Fibroblast of skin of left quadriceps (primary cell): ENCODE results near the gene IKBKE.
A peak's percentile ranks its signal among the peaks of the same experiment; 100 is the strongest.

Experiments used
- DNase-seq, 2 experiments: peaks; one replicate each; pipeline ENCODE4 v3.0.0-alpha.2; 2013; ENCODE audit warnings: low read depth in 2 of 2

The IKBKE gene

DNA sequence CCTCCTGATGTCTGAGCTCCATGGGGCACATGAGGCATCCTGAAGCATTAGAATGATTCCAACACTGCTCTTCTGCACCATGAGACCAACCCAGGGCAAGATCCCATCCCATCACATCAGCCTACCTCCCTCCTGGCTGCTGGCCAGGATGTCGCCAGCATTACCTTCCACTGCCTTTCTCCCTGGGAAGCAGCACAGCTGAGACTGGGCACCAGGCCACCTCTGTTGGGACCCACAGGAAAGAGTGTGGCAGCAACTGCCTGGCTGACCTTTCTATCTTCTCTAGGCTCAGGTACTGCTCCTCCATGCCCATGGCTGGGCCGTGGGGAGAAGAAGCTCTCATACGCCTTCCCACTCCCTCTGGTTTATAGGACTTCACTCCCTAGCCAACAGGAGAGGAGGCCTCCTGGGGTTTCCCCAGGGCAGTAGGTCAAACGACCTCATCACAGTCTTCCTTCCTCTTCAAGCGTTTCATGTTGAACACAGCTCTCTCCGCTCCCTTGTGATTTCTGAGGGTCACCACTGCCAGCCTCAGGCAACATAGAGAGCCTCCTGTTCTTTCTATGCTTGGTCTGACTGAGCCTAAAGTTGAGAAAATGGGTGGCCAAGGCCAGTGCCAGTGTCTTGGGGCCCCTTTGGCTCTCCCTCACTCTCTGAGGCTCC, 26.0 kb downstream of the IKBKE start:
- no peak for DNase-seq

DNA sequence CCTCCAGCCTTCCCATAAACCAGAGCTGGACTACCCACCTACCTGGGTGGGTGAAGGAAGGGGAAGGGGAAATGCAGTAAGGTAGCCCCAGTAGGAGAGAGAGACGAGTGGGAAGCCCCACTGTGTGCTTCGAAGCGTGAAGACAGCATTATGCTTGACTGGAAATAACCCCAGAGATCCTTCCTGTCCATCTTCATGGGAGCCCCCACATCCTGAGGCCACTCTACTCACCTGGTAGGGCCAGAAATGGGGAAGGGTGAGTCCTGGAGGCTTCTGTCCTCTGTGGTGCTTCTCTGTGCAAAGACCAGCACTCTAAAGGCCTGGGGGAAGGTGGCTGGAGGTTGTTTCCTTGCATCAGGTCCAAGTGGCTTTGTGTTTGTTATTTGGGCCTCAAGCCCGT, 27.1 kb downstream of the IKBKE start:
- no peak for DNase-seq

DNA sequence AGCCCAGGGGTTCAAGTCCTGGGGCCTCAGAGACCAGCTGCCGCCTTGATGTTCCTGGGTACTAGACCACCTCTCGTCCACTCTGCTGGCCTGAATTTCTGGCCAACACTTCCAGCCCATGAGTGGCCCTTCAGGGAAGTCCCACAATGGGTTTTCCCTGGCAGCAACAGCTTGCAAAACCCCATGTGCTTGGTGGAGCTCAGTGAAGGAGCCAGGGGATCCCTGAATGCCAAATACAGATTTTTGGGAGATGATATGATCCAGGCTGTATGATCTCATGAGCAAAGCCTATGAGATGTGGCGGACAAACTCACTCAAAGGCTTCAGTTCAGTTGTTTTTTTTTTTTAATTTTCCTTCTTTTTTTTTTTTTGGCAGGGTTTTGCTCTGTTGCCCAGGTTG, 27.5 kb downstream of the IKBKE start:
- no peak for DNase-seq

DNA sequence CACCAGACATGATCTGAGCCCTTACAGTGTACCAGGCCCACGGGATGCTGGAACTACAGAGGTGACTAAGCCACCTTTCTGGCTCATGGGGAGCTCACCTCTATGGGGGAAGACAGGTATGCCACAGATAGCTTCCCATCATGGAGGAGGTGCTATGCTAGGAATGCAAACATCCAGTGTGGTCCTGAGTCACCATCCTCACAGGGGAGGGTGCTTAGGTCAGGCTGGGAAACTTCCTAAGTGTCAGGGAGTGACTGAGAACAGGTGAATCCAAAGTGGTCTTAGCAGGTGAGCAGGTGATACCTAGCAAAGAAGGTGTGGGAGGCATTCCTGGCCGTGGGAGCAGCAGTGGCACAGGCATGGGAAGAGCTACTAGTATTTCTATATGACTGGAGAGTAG, 28.4 kb downstream of the IKBKE start:
- DNase-seq = no peak

DNA sequence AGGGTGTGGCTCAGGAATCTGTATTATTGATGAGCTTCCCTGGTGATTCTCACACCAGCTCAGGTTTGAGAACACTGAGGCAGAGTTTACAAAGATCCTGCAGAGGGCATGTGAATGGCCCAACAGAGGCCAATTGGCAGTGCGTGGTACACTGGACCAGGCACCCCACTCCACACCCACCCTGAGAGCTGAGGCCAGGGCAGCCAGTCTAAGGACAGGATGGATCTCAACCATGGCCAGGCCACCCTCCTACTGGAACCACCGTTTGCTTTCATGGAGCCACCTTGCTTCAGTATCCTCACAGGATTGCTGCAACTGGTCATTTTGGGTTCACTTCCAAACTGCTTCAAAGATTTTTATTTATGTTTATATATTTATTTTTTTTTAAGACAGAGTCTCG, 29.8 kb downstream of the IKBKE start:
- DNase-seq = no peak

DNA sequence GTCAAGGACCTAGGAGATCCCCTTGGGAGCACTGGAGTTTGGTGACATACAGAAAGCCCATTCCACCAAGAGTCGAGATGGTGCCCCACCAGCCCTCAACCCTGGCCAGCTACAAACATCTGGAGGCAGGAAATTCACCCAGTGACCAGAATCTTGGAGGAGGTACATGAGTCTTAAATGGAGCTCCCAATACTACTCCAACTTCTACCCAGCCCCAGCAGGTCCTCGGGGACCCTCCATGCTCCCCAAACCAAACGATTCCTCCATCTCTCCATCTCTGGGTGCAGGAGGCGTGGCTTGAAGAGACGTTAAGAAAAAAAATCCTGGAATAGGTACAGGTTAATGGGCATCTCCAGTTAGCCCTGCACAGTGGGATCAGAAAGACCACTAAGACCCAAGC, 31.6 kb downstream of the IKBKE start:
- no peak for DNase-seq

DNA sequence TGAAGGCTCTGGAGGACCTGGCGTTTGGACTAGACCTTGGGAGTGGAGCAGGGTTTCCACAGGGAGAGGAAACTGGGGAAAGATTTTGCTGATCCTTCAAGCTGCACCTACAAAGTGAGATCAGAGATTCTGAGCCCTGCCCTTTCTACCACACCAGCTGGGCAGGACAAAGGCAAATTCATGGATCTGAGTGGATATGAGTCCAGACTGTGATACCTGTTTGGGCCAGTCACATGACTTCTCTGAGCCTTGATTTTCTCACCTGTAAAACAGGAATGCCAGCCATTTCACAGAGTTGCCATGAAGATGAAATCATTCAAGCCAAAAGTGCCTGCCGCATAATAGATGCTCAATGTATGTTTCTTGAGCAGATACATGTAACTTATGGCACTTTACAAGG, 32.1 kb downstream of the IKBKE start:
- DNase-seq = no peak

DNA sequence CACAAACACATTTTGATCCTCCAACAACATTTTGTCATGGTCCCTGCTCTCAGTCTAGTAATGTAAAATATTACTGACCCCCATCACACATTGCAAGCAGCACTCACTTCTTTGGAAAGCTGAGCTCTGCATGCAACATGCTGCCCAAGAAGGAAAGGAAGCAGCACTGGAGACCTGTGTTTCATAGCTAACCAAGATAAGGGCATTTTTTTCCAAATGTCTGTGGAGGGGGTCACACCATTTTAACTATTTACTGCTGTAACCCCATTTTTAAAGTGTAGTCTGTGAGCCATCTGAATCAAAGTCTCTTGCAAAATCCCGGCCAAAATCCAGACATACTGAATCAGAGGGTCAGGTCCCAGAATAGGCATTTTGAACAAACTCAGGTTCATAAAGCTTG, 32.5 kb downstream of the IKBKE start:
- DNase-seq = no peak

DNA sequence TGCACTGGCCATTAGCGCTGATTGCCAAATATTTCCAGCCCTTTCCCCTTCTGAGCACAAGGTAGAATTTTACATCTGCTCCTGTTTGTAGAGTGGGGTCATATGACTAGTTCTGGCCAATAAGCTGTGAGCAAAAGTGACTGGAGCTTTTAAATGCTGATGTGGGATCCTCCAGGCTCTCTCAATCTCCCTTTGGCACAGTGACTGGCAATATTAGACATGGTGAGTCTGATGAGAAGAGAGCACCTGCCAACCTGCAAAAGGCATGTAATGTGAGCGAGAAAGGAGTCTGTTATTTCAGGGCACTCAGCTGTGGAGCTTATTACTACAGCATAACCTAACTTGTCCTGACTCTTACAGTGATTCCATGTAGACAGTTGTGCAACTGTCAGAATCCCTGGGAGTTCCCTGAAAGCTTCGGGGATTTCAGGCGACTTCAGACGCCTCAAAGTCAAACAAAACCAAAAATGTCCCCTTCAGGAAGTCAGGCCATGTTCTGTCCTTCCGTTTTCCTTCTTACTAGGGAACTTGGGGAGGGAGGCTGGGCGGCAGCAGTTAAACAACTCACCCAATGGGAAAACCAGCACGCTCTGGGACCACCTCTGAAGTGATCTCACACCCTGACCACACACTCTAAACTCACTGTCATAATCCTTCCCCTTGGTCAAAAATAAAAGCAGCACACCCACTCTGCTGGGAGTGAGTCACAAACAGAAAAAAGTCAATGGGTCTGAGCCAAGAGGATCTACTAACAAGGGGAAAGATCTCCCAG, 33.5 kb downstream of the IKBKE start:
- DNase-seq = peak; percentile 85

DNA sequence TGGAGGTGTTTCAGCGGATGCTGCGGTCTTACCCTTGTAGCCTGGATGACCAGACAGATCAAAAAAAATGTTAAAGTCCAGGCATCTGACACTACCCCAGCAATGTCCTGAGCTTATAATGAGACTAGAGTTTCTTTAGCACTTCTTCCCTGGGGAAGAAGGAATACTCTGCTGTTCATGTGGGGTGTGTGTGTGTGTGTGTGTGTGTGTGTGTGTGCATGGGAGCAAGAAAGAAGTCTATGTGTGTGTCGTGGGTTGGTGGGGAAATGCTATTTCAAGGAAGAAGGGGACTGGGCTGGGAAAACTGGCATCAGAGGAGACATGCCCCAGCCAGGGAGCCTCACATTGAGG, 34.1 kb downstream of the IKBKE start:
- DNase-seq = no peak

DNA sequence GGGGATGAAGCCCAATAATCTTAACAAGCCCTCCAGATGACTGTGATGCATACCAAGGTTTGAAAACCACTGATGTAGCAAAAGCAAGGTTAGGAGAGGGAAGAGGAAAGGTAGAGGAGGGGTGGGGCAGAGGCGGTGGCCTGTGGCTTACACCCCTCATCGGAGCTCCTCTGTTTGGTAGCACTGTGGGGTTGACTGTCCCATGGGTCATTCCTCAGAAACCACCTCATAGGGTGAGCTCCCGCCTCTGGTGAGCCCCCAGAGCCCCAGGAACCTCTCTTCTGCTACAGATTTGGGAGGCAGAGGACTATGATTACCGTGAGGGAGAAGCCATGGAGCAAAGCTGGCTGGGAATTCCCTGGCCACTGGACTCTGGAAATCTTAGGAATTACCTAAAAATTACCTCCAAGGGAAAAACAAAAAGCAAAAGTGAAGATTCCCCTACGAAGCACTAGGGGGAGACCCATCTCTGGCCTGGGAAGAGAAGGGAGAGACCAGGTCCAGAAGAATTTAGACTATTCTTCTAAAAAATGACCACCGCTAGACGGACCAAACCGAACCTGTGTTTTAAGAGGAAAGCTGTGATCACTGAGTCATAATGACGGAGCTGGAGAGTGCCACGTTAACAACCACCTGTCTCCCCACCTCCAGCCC, 35.6 kb downstream of the IKBKE start:
- DNase-seq = no peak

DNA sequence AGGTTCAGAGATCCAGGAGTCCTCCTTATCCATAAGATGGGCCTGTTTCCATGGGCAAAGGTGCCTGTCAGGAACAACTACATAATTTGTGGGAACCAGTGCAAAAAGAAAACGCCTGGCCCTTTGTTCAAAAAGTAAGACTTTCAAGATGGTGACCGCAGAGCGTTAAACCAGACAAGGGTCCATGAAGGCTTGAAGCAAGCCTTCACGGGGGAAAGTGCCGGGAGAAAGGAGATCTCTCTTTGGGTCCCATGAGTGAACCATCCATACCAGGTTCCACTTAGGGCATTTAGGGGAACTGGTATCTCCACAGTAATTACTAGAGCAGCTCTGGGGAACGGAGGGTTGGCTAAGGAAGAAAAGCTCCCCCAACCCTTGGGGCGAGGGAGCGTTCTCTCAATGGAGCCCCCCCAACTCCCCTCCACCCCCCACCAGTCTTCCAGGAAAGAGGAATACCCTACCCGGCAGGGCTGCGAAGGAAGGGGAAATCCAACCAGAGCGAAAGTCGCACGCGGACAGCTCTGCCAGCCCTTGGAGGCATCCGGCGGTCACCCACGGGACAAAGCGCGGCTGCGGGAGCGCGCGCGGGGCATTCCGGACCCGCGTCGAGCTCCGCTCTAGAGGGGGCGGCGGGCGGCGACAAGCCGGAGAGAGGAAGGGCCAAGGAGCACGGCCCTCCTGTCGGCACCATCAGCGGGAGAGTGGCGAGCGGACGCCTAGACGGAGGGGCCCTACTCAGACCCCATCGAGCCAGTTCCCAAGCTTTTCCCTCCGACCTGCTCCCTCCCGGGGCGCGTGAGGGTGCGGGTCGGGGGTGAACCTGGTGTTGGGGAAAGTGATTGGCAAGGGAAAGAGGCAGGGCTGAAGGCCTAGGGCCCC, 36.4 kb downstream of the IKBKE start:
- DNase-seq = no peak

DNA sequence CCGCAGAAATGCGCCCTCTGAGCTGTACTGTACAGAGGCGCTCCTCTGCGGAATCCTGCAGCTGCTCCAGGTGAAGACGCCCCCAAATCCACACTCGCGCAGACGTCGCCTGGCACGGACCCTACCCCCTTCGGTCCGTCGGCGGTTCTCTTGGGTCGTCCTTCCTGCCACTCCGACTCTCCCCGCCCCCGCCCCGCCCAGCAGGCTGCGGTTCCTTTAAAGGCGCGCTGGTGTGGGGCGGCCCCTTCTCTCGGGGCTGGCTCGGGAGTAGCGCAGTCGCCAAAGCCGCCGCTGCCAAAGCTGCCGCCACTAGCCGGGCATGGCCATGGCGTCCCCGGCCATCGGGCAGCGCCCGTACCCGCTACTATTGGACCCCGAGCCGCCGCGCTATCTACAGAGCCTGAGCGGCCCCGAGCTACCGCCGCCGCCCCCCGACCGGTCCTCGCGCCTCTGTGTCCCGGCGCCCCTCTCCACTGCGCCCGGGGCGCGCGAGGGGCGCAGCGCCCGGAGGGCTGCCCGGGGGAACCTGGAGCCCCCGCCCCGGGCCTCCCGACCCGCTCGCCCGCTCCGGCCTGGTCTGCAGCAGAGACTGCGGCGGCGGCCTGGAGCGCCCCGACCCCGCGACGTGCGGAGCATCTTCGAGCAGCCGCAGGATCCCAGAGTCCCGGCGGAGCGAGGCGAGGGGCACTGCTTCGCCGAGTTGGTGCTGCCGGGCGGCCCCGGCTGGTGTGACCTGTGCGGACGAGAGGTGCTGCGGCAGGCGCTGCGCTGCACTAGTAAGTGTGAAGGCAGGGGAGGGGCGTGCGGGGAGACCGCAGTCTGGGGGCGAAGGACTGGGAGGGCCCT, 37.2 kb downstream of the IKBKE start, which contains the start of gene RASSF5:
RASSF5 (plus strand) TSS at position 248 of the 846 bp plus-strand sequence; CDS start at position 320, 72 bp downstream.
- peak in 1 of 2 experiments; percentile 29 for DNase-seq

DNA sequence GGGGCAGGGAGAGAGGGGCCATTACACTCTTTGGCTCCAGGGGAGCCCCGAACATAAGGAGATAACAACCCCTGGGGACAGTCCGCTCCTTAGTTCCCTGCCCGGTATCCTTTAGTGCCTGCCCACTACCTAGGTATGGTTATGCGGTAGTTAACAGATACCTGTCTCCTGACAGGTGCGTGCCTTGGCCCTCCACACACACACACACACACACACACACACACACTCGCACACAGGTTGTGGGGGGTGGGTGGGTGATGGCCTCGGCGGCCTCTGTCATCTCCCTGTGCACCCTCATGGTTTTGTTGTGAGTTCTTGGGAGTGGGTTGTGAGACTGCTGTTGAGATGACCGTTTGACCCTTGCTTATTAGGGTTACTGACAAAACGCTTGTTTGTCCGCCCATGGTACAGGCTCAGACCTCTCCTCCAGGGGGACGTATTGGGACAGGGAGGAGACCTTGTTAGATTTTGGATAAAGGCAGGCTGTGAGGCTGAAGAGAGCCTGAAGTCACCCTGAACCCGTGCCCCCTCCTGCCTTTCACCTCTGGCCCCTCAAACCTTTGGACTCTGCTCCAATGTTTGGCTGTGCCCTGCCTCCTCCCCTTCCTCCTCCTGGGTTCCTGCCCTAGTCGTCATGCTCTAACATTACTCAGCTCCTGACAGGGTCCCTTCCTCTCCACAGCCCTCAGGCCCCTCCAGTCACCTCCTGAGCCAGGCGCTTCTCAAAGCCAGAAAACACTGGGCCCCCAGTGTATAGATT, 38.0 kb downstream of the IKBKE start:
- no peak for DNase-seq

DNA sequence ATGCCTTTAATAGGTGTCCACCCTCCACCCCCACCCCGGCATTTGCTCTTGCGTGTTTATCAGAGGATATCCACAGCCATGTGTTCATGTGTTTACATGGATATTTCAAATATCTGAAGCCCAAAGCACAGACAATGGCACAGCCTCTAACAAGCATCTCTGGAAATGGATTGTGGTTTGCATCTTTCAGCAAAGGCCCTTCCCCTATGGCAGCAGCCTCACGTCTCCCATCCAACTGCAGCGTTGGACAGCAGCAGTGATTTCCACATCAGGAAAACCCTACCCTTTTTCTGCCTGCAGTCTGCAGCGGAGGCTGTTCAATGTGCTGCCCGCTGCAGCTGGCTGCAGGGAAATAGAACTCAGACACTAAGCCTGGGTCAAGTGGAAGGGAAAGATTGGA, 38.7 kb downstream of the IKBKE start:
- DNase-seq = peak; percentile 50 to 58

DNA sequence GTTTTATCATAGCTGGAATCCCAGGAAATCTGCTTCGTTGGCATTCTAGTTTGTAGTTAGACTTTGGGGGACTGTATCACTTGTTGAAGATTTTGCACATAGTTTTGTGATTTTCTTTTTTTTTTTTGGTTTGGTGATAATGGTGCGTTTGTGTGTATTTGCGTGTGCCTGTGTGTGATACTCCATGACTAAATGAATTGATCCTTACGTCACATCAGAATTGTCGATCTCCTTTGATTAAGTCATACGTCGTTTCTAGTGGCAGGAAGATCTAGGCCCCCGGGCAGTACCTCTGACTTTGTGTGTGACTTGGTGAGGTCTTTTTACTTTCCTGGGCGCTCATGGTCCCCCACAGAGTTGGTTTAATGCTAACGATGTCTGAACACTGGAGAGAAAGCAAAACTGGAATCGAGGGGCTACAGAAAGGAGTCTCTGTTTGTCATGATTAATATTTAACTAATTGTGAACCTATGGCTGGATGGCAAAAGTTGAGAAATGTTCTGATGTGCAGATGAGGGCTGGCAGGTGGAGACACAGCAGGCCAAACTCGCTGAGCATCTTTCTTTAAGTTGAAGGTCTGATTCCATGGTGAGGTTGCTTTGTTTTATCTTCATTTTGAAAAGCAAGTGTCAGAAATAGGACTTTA, 39.5 kb downstream of the IKBKE start:
- DNase-seq = no peak

DNA sequence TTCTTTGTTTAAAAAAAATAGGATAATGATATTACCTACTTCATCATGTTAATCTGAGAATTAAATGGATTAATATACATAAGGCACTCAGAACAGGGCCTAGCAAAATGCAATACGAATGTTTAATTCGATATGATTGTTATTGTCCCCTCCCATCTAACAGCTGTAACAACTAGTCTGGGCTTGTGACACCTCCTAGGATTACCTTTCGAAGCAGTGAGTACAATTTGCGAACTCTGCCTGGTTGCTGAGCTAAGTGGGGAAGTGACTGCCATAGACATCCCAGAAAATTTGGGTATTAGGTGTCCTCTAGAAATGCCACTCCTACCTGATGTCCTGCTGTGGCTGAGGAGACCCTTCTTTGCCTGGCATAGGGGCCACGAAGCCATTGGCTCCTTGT, 40.1 kb downstream of the IKBKE start:
- no peak for DNase-seq

DNA sequence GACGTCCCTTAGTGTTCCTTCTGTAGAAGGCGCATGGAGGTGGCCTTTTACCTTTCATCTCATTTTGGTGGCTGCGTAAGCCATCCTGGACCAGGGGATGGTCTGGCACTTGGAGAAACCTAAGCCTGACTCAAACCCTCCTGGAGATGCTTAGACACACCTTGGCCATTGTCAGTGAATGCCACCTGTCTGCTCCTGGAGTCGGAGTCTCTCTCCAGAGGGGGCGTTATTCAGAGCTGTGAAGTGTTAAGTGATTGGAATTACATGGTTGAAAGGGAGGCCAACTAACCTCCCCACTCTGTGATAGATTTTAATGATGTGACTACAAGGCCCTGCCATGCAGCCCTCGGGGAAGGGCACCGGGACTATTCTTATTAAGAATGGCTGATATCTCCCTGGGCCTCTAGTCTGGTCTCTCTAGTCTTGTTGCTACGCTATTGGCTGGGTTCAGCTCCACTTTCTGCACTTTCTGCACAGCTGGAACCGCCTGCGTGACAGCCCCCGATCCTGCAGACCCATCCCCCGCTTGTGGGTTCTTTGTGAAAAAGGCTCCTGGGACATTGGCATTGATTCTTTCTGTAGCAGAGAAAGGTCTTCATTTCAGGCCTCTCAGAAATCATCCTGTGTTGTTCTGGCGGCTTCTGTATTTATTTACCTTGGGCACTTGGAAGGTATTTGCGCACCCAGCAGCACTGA, 41.2 kb downstream of the IKBKE start:
- no peak for DNase-seq
